Measurements from ENCODE around the gene PPP1CA. TPM values are rescaled to one million over a fixed set of nuclear protein-coding genes. Genes with fewer than 3 reads are reported as not detected.

PPP1CA gene
- total RNA-seq, 1 experiment from 2014 or later, result 384 TPM

GRCh38 chr11:67417425-67417824 lies 15.8 kb upstream of the PPP1CA start:
- H3K36me3 ChIP-seq (ENCODE audit: control insufficient read depth, insufficient read depth, low read length), result no peaks in the 10 kb centered on the region
- H3K9me3 ChIP-seq, result no peaks in the 10 kb centered on the region
- intact Hi-C loops (cut with micrococcal nuclease; ENCODE audit: unreplicated experiment), result no loop called here
- H3K4me1 ChIP-seq, result peaks cover 18% of the 10 kb centered on the region
- no peak for DNase-seq
- no peaks in the 10 kb centered on the region for H3K9me3 Mint-ChIP-seq (ENCODE audit: unreplicated experiment)
- no peaks in the 10 kb centered on the region for H3K27me3 Mint-ChIP-seq (ENCODE audit: insufficient read depth, unreplicated experiment)
- H3K4me3 Mint-ChIP-seq (ENCODE audit: unreplicated experiment), result no peak overlapping the region
- H3K4me3 ChIP-seq (ENCODE audit: low read depth, low read length), result no peak overlapping the region
- peaks cover 22% of the 10 kb centered on the region for H3K36me3 Mint-ChIP-seq (ENCODE audit: insufficient read depth, unreplicated experiment)
- peaks cover 28% of the 10 kb centered on the region for H3K4me1 Mint-ChIP-seq (ENCODE audit: low read depth, unreplicated experiment)
- no TSS peak for BruUV-seq (replicated peaks)
- ChIA-PET CTCF (interaction anchor here (4.1 kb wide), 1 partner anchor 16 kb away, joined by 45 read pairs; the partner anchor contains the start of gene PPP1CA), POLR2A (interaction anchor here (1.1 kb wide), 2 partner anchors 15 to 16 kb away, joined by 4 to 8 read pairs; partner anchors contain the start of gene PPP1CA)
- no peaks in the 10 kb centered on the region for H3K27me3 ChIP-seq (replicated peaks; ENCODE audit: control insufficient read depth, insufficient read depth, low read length)
- H3K27ac Mint-ChIP-seq (ENCODE audit: unreplicated experiment), result no peak overlapping the region
- TF ChIP-seq CTCF (IDR thresholded peaks at IDR 0.05; ENCODE audit: insufficient read depth in 1 of 2, low read depth in 1 of 2, low read length in 1 of 2, severe bottlenecking in 1 of 2, unreplicated experiment in 1 of 2), result no peak

- no peak overlapping the region for H3K4me3 ChIP-seq (ENCODE audit: low read depth, low read length)
- Mint-ChIP-seq H3K4me1 (ENCODE audit: low read depth, unreplicated experiment) (peaks cover 27% of the 10 kb centered on the region), H3K27me3 (ENCODE audit: insufficient read depth, unreplicated experiment) (no peaks in the 10 kb centered on the region), H3K4me3 (ENCODE audit: unreplicated experiment) (peak overlapping the region; percentile 64), H3K36me3 (ENCODE audit: insufficient read depth, unreplicated experiment) (peaks cover 22% of the 10 kb centered on the region), H3K27ac (ENCODE audit: unreplicated experiment) (no peak overlapping the region), H3K9me3 (ENCODE audit: unreplicated experiment) (no peaks in the 10 kb centered on the region)
- POLR2A ChIA-PET, result interaction anchor here (1.1 kb wide), 1 partner anchor 15 kb away, joined by 8 read pairs; the partner anchor contains the start of gene PPP1CA
- intact Hi-C loops (cut with micrococcal nuclease; ENCODE audit: unreplicated experiment), result no loop called here
- H3K36me3 ChIP-seq (ENCODE audit: control insufficient read depth, insufficient read depth, low read length), result no peaks in the 10 kb centered on the region
- no peak for DNase-seq
- no peaks in the 10 kb centered on the region for H3K9me3 ChIP-seq
- BruUV-seq (replicated peaks), result no TSS peak
- no peaks in the 10 kb centered on the region for H3K27me3 ChIP-seq (replicated peaks; ENCODE audit: control insufficient read depth, insufficient read depth, low read length)
- CTCF ChIA-PET, result no interaction called here
- H3K4me1 ChIP-seq, result peaks cover 18% of the 10 kb centered on the region
- TF ChIP-seq CTCF (IDR thresholded peaks at IDR 0.05; ENCODE audit: insufficient read depth in 1 of 2, low read depth in 1 of 2, low read length in 1 of 2, severe bottlenecking in 1 of 2, unreplicated experiment in 1 of 2), result no peak
Observed at GRCh38 chr11:67416416-67417335, 15.0 kb upstream of the PPP1CA start.

- Mint-ChIP-seq H3K4me3 (ENCODE audit: unreplicated experiment) (peak within 1 kb of the TSS; percentile 64), H3K27me3 (ENCODE audit: insufficient read depth, unreplicated experiment) (no peaks in the 10 kb centered on the region), H3K4me1 (ENCODE audit: low read depth, unreplicated experiment) (peaks cover 27% of the 10 kb centered on the region), H3K36me3 (ENCODE audit: insufficient read depth, unreplicated experiment) (peaks cover 15% of the 10 kb centered on the region), H3K9me3 (ENCODE audit: unreplicated experiment) (no peaks in the 10 kb centered on the region), H3K27ac (ENCODE audit: unreplicated experiment) (no peak within 1 kb of the TSS)
- H3K36me3 ChIP-seq (ENCODE audit: control insufficient read depth, insufficient read depth, low read length), result no peaks in the 10 kb centered on the region
- DNase-seq, result no peak
- BruUV-seq (replicated peaks), result no TSS peak
- peak within 1 kb of the TSS; percentile 20 for H3K4me3 ChIP-seq (ENCODE audit: low read depth, low read length)
- H3K4me1 ChIP-seq, result peaks cover 15% of the 10 kb centered on the region
- TF ChIP-seq CTCF (IDR thresholded peaks at IDR 0.05; ENCODE audit: insufficient read depth in 1 of 2, low read depth in 1 of 2, low read length in 1 of 2, severe bottlenecking in 1 of 2, unreplicated experiment in 1 of 2), result no peak
- H3K9me3 ChIP-seq, result no peaks in the 10 kb centered on the region
- intact Hi-C loops (cut with micrococcal nuclease; ENCODE audit: unreplicated experiment), result no loop called here
- no peaks in the 10 kb centered on the region for H3K27me3 ChIP-seq (replicated peaks; ENCODE audit: control insufficient read depth, insufficient read depth, low read length)
- POLR2A ChIA-PET, result no interaction called here
- CTCF ChIA-PET, result interaction anchor here (4.8 kb wide), 1 partner anchor 15 kb away, joined by 27 read pairs; the partner anchor contains the start of gene PPP1CA
Observed at GRCh38 chr11:67415501-67416304, 14.0 kb upstream of the PPP1CA start, which contains the start of gene CARNS1. TSS of gene CARNS1 (plus strand) at chr11:67415678. CDS start at chr11:67416200, 522 bp downstream.

All from Caco-2 (cell line).